HCT116 (cell line): ENCODE data around the gene STIM1.

ENCODE experiments used
- CEBPB ChIP-seq: IDR thresholded peaks from 2 replicates; pipeline ENCODE4 v1.6.1; 2012; ENCODE audit warnings: low read depth
- EZH2 ChIP-seq: fragments of 200-600 bp; sonication (generic); IDR thresholded peaks from 2 replicates; pipeline ENCODE4 v1.6.1; 2017; ENCODE audit warnings: antibody characterized with exemption, mixed run types
- EZH2phosphoT487 ChIP-seq: fragments of 200-600 bp; IDR thresholded peaks from 2 replicates; pipeline ENCODE4 v1.6.1; 2018; ENCODE audit warnings: antibody characterized with exemption, borderline replicate concordance
- POLR2A ChIP-seq: IDR thresholded peaks from 2 replicates; pipeline ENCODE4 v1.7.0; 2011; ENCODE audit warnings: borderline replicate concordance; ENCODE audit not compliant: insufficient read depth, insufficient read length; ENCODE audit errors: extremely low read depth
- POLR2AphosphoS5 ChIP-seq: IDR thresholded peaks from 2 replicates; pipeline ENCODE4 v1.6.1; 2011; ENCODE audit warnings: mild to moderate bottlenecking, low read depth, low read length, moderate library complexity
- SIN3A ChIP-seq: IDR thresholded peaks from 2 replicates; pipeline ENCODE4 v1.6.1; 2012; ENCODE audit warnings: low read depth
- SP1 ChIP-seq: IDR thresholded peaks from 2 replicates; pipeline ENCODE4 v1.6.1; 2012; ENCODE audit warnings: low read depth
- SRF ChIP-seq: IDR thresholded peaks from 2 replicates; pipeline ENCODE4 v1.6.1; 2012; ENCODE audit warnings: low read depth
- YY1 ChIP-seq: IDR thresholded peaks from 2 replicates; pipeline ENCODE4 v1.6.1; 2011; ENCODE audit warnings: low read length, low read depth, moderate library complexity, mild to moderate bottlenecking; ENCODE audit not compliant: insufficient replicate concordance; ENCODE audit errors: extremely low read depth
- ZNF274 ChIP-seq: fragments of 200-500 bp; sonication (Bioruptor generic); IDR thresholded peaks from 2 replicates; pipeline ENCODE4 v1.6.1; 2014; ENCODE audit warnings: mild to moderate bottlenecking, low read depth, low read length, inconsistent platforms
- TF ChIP-seq, protein P1 (sequence below), 3 experiments: fragments of 200-600 bp in 1 of 3; sonication (generic) in 1 of 3; IDR thresholded peaks in 2 of 3; conservative IDR thresholded peaks in 1 of 3; 2 replicates each; pipeline ENCODE4 v1.5.1; 2012 to 2017; ENCODE audit warnings: low read depth in 2 of 3, low read length in 2 of 3, antibody characterized with exemption in 1 of 3, borderline replicate concordance in 1 of 3, control low read depth in 1 of 3, mild to moderate bottlenecking in 1 of 3, mixed read lengths in 1 of 3, mixed run types in 1 of 3, moderate library complexity in 1 of 3; ENCODE audit not compliant: insufficient read depth in 1 of 3
- TF ChIP-seq, protein P2 (sequence below): IDR thresholded peaks from 2 replicates; pipeline ENCODE4 v1.6.1; 2012; ENCODE audit warnings: low read depth
- TF ChIP-seq, protein P3 (sequence below): IDR thresholded peaks from 2 replicates; pipeline ENCODE4 v1.6.1; 2012
- TF ChIP-seq, protein P4 (sequence below): IDR thresholded peaks from 2 replicates; pipeline ENCODE4 v1.6.1; 2011; ENCODE audit warnings: mild to moderate bottlenecking, low read length, moderate library complexity; ENCODE audit not compliant: insufficient replicate concordance; ENCODE audit errors: extremely low read depth

DNA sequence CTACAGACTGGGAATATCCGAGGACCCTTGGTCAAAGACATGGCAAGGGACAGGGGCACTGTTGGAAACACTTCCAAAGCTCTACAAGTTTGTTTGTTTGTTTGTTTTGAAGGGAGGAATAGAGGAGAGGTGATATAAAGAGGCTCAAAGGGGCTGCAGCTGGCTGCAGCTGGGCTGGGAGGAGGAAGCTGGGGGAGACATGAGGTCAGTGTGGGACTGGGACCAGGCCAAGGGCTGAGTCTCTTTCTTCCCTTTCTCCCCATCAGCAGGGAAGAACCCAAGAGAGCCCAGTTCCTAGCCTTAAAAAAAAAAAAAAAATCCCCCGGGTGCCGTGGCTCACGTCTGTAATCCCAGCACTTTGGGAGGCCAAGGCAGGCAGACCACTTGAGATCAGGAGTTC, 19.7 kb upstream of the STIM1 start:
- TF ChIP-seq POLR2A (no peak), ZNF274 (no peak), SIN3A (no peak), POLR2AphosphoS5 (no peak), SRF (no peak), EZH2 (no peak), EZH2phosphoT487 (no peak), YY1 (no peak), SP1 (no peak), CEBPB (no peak)
- TF ChIP-seq, protein P1, sequence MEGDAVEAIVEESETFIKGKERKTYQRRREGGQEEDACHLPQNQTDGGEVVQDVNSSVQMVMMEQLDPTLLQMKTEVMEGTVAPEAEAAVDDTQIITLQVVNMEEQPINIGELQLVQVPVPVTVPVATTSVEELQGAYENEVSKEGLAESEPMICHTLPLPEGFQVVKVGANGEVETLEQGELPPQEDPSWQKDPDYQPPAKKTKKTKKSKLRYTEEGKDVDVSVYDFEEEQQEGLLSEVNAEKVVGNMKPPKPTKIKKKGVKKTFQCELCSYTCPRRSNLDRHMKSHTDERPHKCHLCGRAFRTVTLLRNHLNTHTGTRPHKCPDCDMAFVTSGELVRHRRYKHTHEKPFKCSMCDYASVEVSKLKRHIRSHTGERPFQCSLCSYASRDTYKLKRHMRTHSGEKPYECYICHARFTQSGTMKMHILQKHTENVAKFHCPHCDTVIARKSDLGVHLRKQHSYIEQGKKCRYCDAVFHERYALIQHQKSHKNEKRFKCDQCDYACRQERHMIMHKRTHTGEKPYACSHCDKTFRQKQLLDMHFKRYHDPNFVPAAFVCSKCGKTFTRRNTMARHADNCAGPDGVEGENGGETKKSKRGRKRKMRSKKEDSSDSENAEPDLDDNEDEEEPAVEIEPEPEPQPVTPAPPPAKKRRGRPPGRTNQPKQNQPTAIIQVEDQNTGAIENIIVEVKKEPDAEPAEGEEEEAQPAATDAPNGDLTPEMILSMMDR (IDR thresholded peaks at IDR 0.05 in 2 of 3, conservative IDR thresholded peaks at IDR 0.05 in 1 of 3; ENCODE audit: borderline replicate concordance in 1 of 3, insufficient read depth in 1 of 3, low read depth in 2 of 3, low read length in 2 of 3), result no peak
- TF ChIP-seq, protein P2, sequence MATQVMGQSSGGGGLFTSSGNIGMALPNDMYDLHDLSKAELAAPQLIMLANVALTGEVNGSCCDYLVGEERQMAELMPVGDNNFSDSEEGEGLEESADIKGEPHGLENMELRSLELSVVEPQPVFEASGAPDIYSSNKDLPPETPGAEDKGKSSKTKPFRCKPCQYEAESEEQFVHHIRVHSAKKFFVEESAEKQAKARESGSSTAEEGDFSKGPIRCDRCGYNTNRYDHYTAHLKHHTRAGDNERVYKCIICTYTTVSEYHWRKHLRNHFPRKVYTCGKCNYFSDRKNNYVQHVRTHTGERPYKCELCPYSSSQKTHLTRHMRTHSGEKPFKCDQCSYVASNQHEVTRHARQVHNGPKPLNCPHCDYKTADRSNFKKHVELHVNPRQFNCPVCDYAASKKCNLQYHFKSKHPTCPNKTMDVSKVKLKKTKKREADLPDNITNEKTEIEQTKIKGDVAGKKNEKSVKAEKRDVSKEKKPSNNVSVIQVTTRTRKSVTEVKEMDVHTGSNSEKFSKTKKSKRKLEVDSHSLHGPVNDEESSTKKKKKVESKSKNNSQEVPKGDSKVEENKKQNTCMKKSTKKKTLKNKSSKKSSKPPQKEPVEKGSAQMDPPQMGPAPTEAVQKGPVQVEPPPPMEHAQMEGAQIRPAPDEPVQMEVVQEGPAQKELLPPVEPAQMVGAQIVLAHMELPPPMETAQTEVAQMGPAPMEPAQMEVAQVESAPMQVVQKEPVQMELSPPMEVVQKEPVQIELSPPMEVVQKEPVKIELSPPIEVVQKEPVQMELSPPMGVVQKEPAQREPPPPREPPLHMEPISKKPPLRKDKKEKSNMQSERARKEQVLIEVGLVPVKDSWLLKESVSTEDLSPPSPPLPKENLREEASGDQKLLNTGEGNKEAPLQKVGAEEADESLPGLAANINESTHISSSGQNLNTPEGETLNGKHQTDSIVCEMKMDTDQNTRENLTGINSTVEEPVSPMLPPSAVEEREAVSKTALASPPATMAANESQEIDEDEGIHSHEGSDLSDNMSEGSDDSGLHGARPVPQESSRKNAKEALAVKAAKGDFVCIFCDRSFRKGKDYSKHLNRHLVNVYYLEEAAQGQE, result no peak
- TF ChIP-seq, protein P3, sequence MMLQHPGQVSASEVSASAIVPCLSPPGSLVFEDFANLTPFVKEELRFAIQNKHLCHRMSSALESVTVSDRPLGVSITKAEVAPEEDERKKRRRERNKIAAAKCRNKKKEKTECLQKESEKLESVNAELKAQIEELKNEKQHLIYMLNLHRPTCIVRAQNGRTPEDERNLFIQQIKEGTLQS, result no peak
- TF ChIP-seq, protein P4, sequence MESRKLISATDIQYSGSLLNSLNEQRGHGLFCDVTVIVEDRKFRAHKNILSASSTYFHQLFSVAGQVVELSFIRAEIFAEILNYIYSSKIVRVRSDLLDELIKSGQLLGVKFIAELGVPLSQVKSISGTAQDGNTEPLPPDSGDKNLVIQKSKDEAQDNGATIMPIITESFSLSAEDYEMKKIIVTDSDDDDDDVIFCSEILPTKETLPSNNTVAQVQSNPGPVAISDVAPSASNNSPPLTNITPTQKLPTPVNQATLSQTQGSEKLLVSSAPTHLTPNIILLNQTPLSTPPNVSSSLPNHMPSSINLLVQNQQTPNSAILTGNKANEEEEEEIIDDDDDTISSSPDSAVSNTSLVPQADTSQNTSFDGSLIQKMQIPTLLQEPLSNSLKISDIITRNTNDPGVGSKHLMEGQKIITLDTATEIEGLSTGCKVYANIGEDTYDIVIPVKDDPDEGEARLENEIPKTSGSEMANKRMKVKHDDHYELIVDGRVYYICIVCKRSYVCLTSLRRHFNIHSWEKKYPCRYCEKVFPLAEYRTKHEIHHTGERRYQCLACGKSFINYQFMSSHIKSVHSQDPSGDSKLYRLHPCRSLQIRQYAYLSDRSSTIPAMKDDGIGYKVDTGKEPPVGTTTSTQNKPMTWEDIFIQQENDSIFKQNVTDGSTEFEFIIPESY, result no peak
